ENCODE data around the gene LEP. TPM values are rescaled to one million over a fixed set of nuclear protein-coding genes. Genes with fewer than 3 reads are reported as not detected.

Gene LEP
- total RNA-seq, 1 experiment from 2014 or later = not detected

DNA sequence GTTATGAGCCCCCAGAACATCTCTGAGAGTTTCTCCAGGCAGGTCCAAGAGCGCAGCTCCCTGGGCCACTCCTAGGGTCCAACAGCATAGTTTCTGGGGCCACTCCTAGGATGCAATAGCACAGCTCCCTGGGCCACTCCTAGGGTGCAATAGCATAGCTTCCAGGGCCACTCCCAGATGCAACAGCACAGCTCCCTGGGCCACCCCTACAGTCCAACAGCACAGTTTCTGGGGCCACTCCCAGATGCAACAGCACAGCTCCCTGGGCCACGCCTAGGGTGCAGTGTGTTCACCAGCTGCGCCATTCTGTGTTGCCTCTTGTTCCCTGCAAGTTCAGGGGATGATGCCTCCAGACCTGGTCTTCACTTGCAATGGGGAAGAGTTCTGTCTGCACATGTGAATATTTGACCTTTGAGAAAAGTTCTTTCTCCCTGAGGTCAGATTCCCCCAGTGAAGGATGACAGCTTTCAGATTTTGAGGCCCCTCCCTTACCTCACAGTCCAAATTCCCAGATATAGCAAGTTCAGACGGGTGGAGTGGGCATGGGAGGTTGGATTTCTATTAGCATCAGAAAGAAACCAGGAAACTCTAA lies 43.0 kb upstream of the LEP start:
- Histone ChIP-seq H2AFZ (ENCODE audit: low read depth, low read length, poor library complexity, severe bottlenecking) (no peak overlapping the region), H3K36me3 (ENCODE audit: control insufficient read depth in 1 of 2, insufficient read depth in 2 of 2, low read length in 2 of 2) (no peaks in the 10 kb centered on the region), H3K9me2 (ENCODE audit: insufficient read depth) (no peaks in the 10 kb centered on the region), H3K4me1 (ENCODE audit: control insufficient read depth in 1 of 2, insufficient read depth in 2 of 2, low read length in 2 of 2) (no peaks in the 10 kb centered on the region), H3K4me3 (replicated peaks in 1 of 2; ENCODE audit: low read depth in 1 of 2, low read length in 2 of 2) (no peak overlapping the region), H3K27me3 (ENCODE audit: insufficient read depth, low read length) (peaks cover 4% of the 10 kb centered on the region; the same call in 1 of the 2 replicates), H3K27ac (ENCODE audit: low read depth, low read length) (no peak overlapping the region), H3K79me2 (ENCODE audit: insufficient read depth, low read length) (no peaks in the 10 kb centered on the region), H3K9ac (ENCODE audit: low read length) (no peak overlapping the region), H3K4me2 (ENCODE audit: low read length) (no peak overlapping the region), H3K9me3 (ENCODE audit: control insufficient read depth in 1 of 2, insufficient read depth in 1 of 2, low read depth in 1 of 2, low read length in 2 of 2) (peaks cover 5 to 10% of the 10 kb centered on the region in 2 experiments; a peak in 2 of 4 replicates), H4K20me1 (ENCODE audit: insufficient read depth) (no peaks in the 10 kb centered on the region)
- DNase-seq (ENCODE audit: low read depth, low spot score) (no peak), ATAC-seq (no peak)
- CTCF ChIA-PET = no interaction called here
- TF ChIP-seq CEBPB (IDR thresholded peaks at IDR 0.05; ENCODE audit: low read depth) = no peak
- TF ChIP-seq, protein P1, sequence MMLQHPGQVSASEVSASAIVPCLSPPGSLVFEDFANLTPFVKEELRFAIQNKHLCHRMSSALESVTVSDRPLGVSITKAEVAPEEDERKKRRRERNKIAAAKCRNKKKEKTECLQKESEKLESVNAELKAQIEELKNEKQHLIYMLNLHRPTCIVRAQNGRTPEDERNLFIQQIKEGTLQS (IDR thresholded peaks at IDR 0.05) = no peak
- no peak for TF ChIP-seq JUND (IDR thresholded peaks at IDR 0.05)
- no peak for TF ChIP-seq EZH2 (IDR thresholded peaks at IDR 0.05)
- no peak for TF ChIP-seq YY1 (IDR thresholded peaks at IDR 0.05; ENCODE audit: extremely low read depth, insufficient replicate concordance, low read depth, low read length)
- no peak for TF ChIP-seq SIN3A (IDR thresholded peaks at IDR 0.05; ENCODE audit: low read depth)
- TF ChIP-seq, protein P2, sequence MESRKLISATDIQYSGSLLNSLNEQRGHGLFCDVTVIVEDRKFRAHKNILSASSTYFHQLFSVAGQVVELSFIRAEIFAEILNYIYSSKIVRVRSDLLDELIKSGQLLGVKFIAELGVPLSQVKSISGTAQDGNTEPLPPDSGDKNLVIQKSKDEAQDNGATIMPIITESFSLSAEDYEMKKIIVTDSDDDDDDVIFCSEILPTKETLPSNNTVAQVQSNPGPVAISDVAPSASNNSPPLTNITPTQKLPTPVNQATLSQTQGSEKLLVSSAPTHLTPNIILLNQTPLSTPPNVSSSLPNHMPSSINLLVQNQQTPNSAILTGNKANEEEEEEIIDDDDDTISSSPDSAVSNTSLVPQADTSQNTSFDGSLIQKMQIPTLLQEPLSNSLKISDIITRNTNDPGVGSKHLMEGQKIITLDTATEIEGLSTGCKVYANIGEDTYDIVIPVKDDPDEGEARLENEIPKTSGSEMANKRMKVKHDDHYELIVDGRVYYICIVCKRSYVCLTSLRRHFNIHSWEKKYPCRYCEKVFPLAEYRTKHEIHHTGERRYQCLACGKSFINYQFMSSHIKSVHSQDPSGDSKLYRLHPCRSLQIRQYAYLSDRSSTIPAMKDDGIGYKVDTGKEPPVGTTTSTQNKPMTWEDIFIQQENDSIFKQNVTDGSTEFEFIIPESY (IDR thresholded peaks at IDR 0.05; ENCODE audit: extremely low read depth, insufficient replicate concordance, low read length) = no peak
- no peak for TF ChIP-seq EZH2phosphoT487 (IDR thresholded peaks at IDR 0.05; ENCODE audit: borderline replicate concordance)
- TF ChIP-seq ZNF274 (IDR thresholded peaks at IDR 0.05; ENCODE audit: low read depth, low read length) = no peak
- no peak for TF ChIP-seq CTCF (IDR thresholded peaks at IDR 0.05 in 2 of 3, conservative IDR thresholded peaks at IDR 0.05 in 1 of 3; ENCODE audit: borderline replicate concordance in 1 of 3, insufficient read depth in 1 of 3, low read depth in 2 of 3, low read length in 2 of 3)
- TF ChIP-seq POLR2A (IDR thresholded peaks at IDR 0.05; ENCODE audit: borderline replicate concordance, extremely low read depth, insufficient read depth, insufficient read length) = no peak
- no peak for TF ChIP-seq MAX (IDR thresholded peaks at IDR 0.05)
- no peak for TF ChIP-seq FOSL1 (IDR thresholded peaks at IDR 0.05; ENCODE audit: low read depth)
- TF ChIP-seq POLR2AphosphoS5 (IDR thresholded peaks at IDR 0.05; ENCODE audit: low read depth, low read length) = no peak
- TF ChIP-seq SRF (IDR thresholded peaks at IDR 0.05; ENCODE audit: low read depth) = no peak
- no peak for TF ChIP-seq EGR1 (IDR thresholded peaks at IDR 0.05; ENCODE audit: low read depth)
- no peak for TF ChIP-seq RAD21 (IDR thresholded peaks at IDR 0.05; ENCODE audit: low read depth)
- no peak for TF ChIP-seq CBX3 (IDR thresholded peaks at IDR 0.05; ENCODE audit: low read depth)
- no peak for TF ChIP-seq ELF1 (IDR thresholded peaks at IDR 0.05; ENCODE audit: borderline replicate concordance, low read depth)
- TF ChIP-seq ZFX (IDR thresholded peaks at IDR 0.05) = no peak
- RAD21 ChIA-PET (ENCODE audit: low non-redundant PET in 1 of 2, low total read pairs in 2 of 2, uncharacterized antibody in 2 of 2, unreplicated experiment in 2 of 2) = no interaction called here
- POLR2A ChIA-PET = no interaction called here
- no TSS peak for BruUV-seq (replicated peaks)
- intact Hi-C loops (cut with micrococcal nuclease) = no loop called here
